Parathyroid adenoma (tissue), 2 donors: ENCODE data around the gene EPS8L2.

ENCODE experiments used
- H2AFZ ChIP-seq: fragments of 300-600 bp; sonication (generic); one replicate; pipeline ENCODE4 v1.7.0; 2017; ENCODE audit warnings: antibody characterized with exemption, mild to moderate bottlenecking
- H3K27ac ChIP-seq: fragments of 300-600 bp; sonication (generic); one replicate; pipeline ENCODE4 v1.7.0; 2017
- H3K27me3 ChIP-seq: fragments of 300-600 bp; sonication (generic); one replicate; pipeline ENCODE4 v1.7.0; 2017; ENCODE audit warnings: low read length; ENCODE audit not compliant: control insufficient read depth, insufficient read depth
- H3K36me3 ChIP-seq: fragments of 300-600 bp; sonication (generic); one replicate; pipeline ENCODE4 v1.7.0; 2017; ENCODE audit warnings: low read length; ENCODE audit not compliant: control insufficient read depth, insufficient read depth
- H3K4me1 ChIP-seq: fragments of 300-600 bp; sonication (generic); one replicate; pipeline ENCODE4 v1.7.0; 2017; ENCODE audit warnings: control low read depth
- H3K4me2 ChIP-seq: fragments of 300-600 bp; sonication (generic); one replicate; pipeline ENCODE4 v1.7.0; 2017; ENCODE audit warnings: low read length
- H3K4me3 ChIP-seq: fragments of 300-600 bp; sonication (generic); one replicate; pipeline ENCODE4 v1.7.0; 2017; ENCODE audit warnings: low read depth, low read length
- H3K79me2 ChIP-seq: fragments of 300-600 bp; sonication (generic); one replicate; pipeline ENCODE4 v1.7.0; 2017; ENCODE audit warnings: control low read depth
- H3K9ac ChIP-seq: fragments of 300-600 bp; sonication (generic); one replicate; pipeline ENCODE4 v1.7.0; 2017; ENCODE audit warnings: mild to moderate bottlenecking
- H3K9me3 ChIP-seq: fragments of 300-600 bp; sonication (generic); one replicate; pipeline ENCODE4 v1.7.0; 2017; ENCODE audit warnings: low read length; ENCODE audit not compliant: control insufficient read depth
- CTCF ChIP-seq: fragments of 300-600 bp; sonication (generic); IDR thresholded peaks from one replicate; pipeline ENCODE4 v1.7.0; 2017; ENCODE audit warnings: antibody characterized with exemption, mild to moderate bottlenecking
- donor health status: primary hyperparathyroidism.

EPS8L2 gene

GRCh38 chr11:705646-706438 lies at the start of gene EPS8L2:
TSS of gene EPS8L2 (plus strand) at chr11:706231. CDS start at chr11:709408, 3,177 bp downstream.
- H3K36me3 ChIP-seq, result no peaks in the 10 kb centered on the region
- H3K9me3 ChIP-seq, result no peaks in the 10 kb centered on the region
- H3K27ac ChIP-seq, result no peak within 1 kb of the TSS
- H3K4me3 ChIP-seq, result no peak within 1 kb of the TSS
- H3K27me3 ChIP-seq, result no peaks in the 10 kb centered on the region
- peak within 1 kb of the TSS; percentile 55 for H3K4me2 ChIP-seq
- no peak for TF ChIP-seq CTCF
- H2AFZ ChIP-seq, result no peak within 1 kb of the TSS
- no peaks in the 10 kb centered on the region for H3K4me1 ChIP-seq
- no peak within 1 kb of the TSS for H3K9ac ChIP-seq
- H3K79me2 ChIP-seq, result no peaks in the 10 kb centered on the region

GRCh38 chr11:656426-656825 lies 49.6 kb upstream of the EPS8L2 start:
- Histone ChIP-seq H3K4me2 (no peak overlapping the region), H2AFZ (no peak overlapping the region), H3K4me1 (no peaks in the 10 kb centered on the region), H3K9ac (no peak overlapping the region), H3K27me3 (no peaks in the 10 kb centered on the region), H3K27ac (no peak overlapping the region), H3K79me2 (no peaks in the 10 kb centered on the region), H3K9me3 (no peaks in the 10 kb centered on the region), H3K4me3 (no peak overlapping the region), H3K36me3 (no peaks in the 10 kb centered on the region)
- TF ChIP-seq CTCF, result no peak

GRCh38 chr11:656866-657265 lies 49.2 kb upstream of the EPS8L2 start:
- Histone ChIP-seq H3K36me3 (no peaks in the 10 kb centered on the region), H3K27ac (no peak overlapping the region), H3K4me2 (no peak overlapping the region), H3K9me3 (no peaks in the 10 kb centered on the region), H3K9ac (no peak overlapping the region), H2AFZ (no peak overlapping the region), H3K4me3 (no peak overlapping the region), H3K27me3 (no peaks in the 10 kb centered on the region), H3K4me1 (no peaks in the 10 kb centered on the region), H3K79me2 (no peaks in the 10 kb centered on the region)
- TF ChIP-seq CTCF, result no peak

GRCh38 chr11:657691-658126 lies 48.3 kb upstream of the EPS8L2 start:
- H3K27ac ChIP-seq, result no peak overlapping the region
- no peaks in the 10 kb centered on the region for H3K79me2 ChIP-seq
- no peak overlapping the region for H3K9ac ChIP-seq

More at GRCh38 chr11:657691-658126, 48.3 kb upstream of the EPS8L2 start:
- no peak overlapping the region for H2AFZ ChIP-seq
- H3K4me1 ChIP-seq, result no peaks in the 10 kb centered on the region
- no peak for TF ChIP-seq CTCF
- H3K4me2 ChIP-seq, result no peak overlapping the region
- no peaks in the 10 kb centered on the region for H3K36me3 ChIP-seq
- H3K4me3 ChIP-seq, result no peak overlapping the region
- no peaks in the 10 kb centered on the region for H3K9me3 ChIP-seq
- no peaks in the 10 kb centered on the region for H3K27me3 ChIP-seq
